GM12878 (cell line): ENCODE data around the gene ABCA4. TPM values are rescaled to one million over a fixed set of nuclear protein-coding genes. Genes with fewer than 3 reads are reported as not detected.

Experiments used
- ATAC-seq: fragments of 200-7000 bp; cut with Tn5 transposase; 3 replicates; pipeline ENCODE4 v1.9.1; 2020; ENCODE audit warnings: mild to moderate bottlenecking, moderate library complexity
- BruUV-seq: library from RNA; stranded (reverse); fragments of 400-500 nt; replicated peaks from 2 replicates; lab custom pipeline; 2021; lab: Mats Ljungman, UMichigan
- CTCF ChIA-PET: fragments of 300-600 bp; sonication (Branson Sonifier 250); formaldehyde crosslinking; extraction: SDS; loops from one replicate; lab custom pipeline; 2021; ENCODE audit warnings: inconsistent platforms; lab: Yijun Ruan, JAX
- POLR2A ChIA-PET: fragments of 350-600 bp; formaldehyde crosslinking; extraction: SDS; loops from one replicate; lab custom pipeline; 2021; ENCODE audit warnings: inconsistent platforms; lab: Charles Lee
- RAD21 ChIA-PET: fragments of 300-600 bp; sonication (Branson Sonifier 250); formaldehyde crosslinking; loops from one replicate; lab custom pipeline; 2023; ENCODE audit warnings: antibody characterized with exemption; ENCODE audit not compliant: unreplicated experiment; lab: Charles Lee
- SMC1A ChIA-PET: fragments of 300-600 bp; sonication (Branson Sonifier 250); formaldehyde crosslinking; loops from one replicate; lab custom pipeline; 2023; ENCODE audit not compliant: unreplicated experiment, uncharacterized antibody; lab: Charles Lee
- DNase-seq: peaks from one replicate; pipeline ENCODE4 v3.0.0-alpha.2; 2011; ENCODE audit warnings: low read depth, low spot score
- FAIRE-seq: peaks from 3 replicates; lab custom pipeline; 2011; peaks lifted over from hg19 to GRCh38; lab: Jason Lieb, UNC
- H2AFZ ChIP-seq: 2 replicates; pipeline ENCODE4 v1.6.0; 2011; ENCODE audit warnings: low read depth, low read length, control low read depth; ENCODE audit not compliant: control insufficient read depth
- H3K27ac ChIP-seq: 2 replicates; pipeline ENCODE4 v1.5.1; 2011; ENCODE audit warnings: control low read depth; ENCODE audit not compliant: control insufficient read depth, insufficient read depth
- H3K27me3 ChIP-seq, 2 experiments: replicated peaks in 1 of 2; 2 replicates each; pipeline versions ENCODE4 v1.6.0 to v1.6.1; 2011; ENCODE audit warnings: low read length in 1 of 2; ENCODE audit not compliant: control insufficient read depth in 2 of 2, insufficient read depth in 2 of 2
- H3K36me3 ChIP-seq, 2 experiments: 2 replicates each; pipeline ENCODE4 v1.5.1; 2011; ENCODE audit warnings: low read length in 1 of 2; ENCODE audit not compliant: control insufficient read depth in 2 of 2, insufficient read depth in 2 of 2
- H3K4me1 ChIP-seq: 2 replicates; pipeline ENCODE4 v1.6.1; 2011; ENCODE audit warnings: mild to moderate bottlenecking, low read length, moderate library complexity, mixed read lengths; ENCODE audit not compliant: control insufficient read depth, insufficient read depth
- H3K4me2 ChIP-seq: 2 replicates; pipeline ENCODE4 v1.6.0; 2011; ENCODE audit warnings: control low read depth; ENCODE audit not compliant: control insufficient read depth, insufficient read depth
- H3K4me3 ChIP-seq: fragments of 200-600 bp; sonication (generic); 2 replicates; pipeline ENCODE4 v1.5.1; 2016
- H3K79me2 ChIP-seq: 2 replicates; pipeline ENCODE4 v1.6.0; 2011; ENCODE audit warnings: low read length; ENCODE audit not compliant: control insufficient read depth, insufficient read depth
- H3K9ac ChIP-seq: 2 replicates; pipeline ENCODE4 v1.8.0; 2011; ENCODE audit warnings: low read length, control low read depth, mixed read lengths; ENCODE audit not compliant: control insufficient read depth, insufficient read depth
- H3K9me3 ChIP-seq: replicated peaks from 3 replicates; pipeline ENCODE4 v1.5.1; 2011; ENCODE audit warnings: mild to moderate bottlenecking, low read length; ENCODE audit not compliant: control insufficient read depth, insufficient read depth
- H4K20me1 ChIP-seq: 2 replicates; pipeline ENCODE4 v1.6.0; 2011; ENCODE audit not compliant: control insufficient read depth, insufficient read depth
- CREM ChIP-seq: IDR thresholded peaks from 2 replicates; pipeline ENCODE4 v1.6.1; 2014; ENCODE audit warnings: antibody characterized with exemption, low read depth
- JUNB ChIP-seq: IDR thresholded peaks from 2 replicates; pipeline ENCODE4 v1.6.1; 2016; ENCODE audit warnings: antibody characterized with exemption, mild to moderate bottlenecking
- LARP7 ChIP-seq: fragments of 450-650 bp; IDR thresholded peaks from 2 replicates; pipeline ENCODE4 v1.6.1; 2017; ENCODE audit warnings: mild to moderate bottlenecking
- NR2C1 ChIP-seq: fragments of 450-650 bp; IDR thresholded peaks from 2 replicates; pipeline ENCODE4 v1.6.1; 2017; ENCODE audit warnings: antibody characterized with exemption, mild to moderate bottlenecking, moderate library complexity
- WGBS: methylation state at CpG from one replicate; pipeline ENCODE4 v1.1.6; 2016; ENCODE audit warnings: low lambda C conversion rate; ENCODE audit not compliant: insufficient replicate concordance, insufficient coverage; ENCODE audit errors: missing lambda C conversion rate; 5-methylcytosine and 5-hydroxymethylcytosine counted together
- in situ Hi-C: fragments of 300-500 bp; cut with MboI; formaldehyde crosslinking; loops from 9 replicates; pipeline ENCODE4 v1.14.3; 2018; ENCODE audit warnings: mixed read lengths
- intact Hi-C: fragments of 100-400 bp; cut with micrococcal nuclease; formaldehyde crosslinking; loops from one replicate; pipeline ENCODE4 v1.14.2; 2022; ENCODE audit not compliant: unreplicated experiment
- polyA plus RNA-seq, 11 experiments: library from polyadenylated mRNA; depleted of rRNA in 4 of 11; unstranded in 6 of 11; stranded (reverse) in 5 of 11; fragments of >200 nt; fragmentation: Nextera tagmentation in 4 of 11; fragmentation: Illumina TruSeq in 1 of 11; extraction: Ambion mirVana in 4 of 11; extraction: Trizol in 1 of 11; gene quantifications; 1 replicate in 1 of 11; 2 replicates in 10 of 11; pipeline versions ENCODE4 v1.2.1 to v1.2.3, GENCODE V29; 2011 to 2016; ENCODE audit warnings: inconsistent platforms in 2 of 11, missing spikeins in 2 of 11, low read depth in 1 of 11
- total RNA-seq, 4 experiments: library from RNA; depleted of rRNA in 3 of 4; stranded (reverse); fragments of >200 nt in 3 of 4; fragmentation: Illumina TruSeq in 1 of 4; extraction: Trizol in 1 of 4; gene quantifications; 2 replicates each; pipeline versions ENCODE4 v1.2.1 to v1.2.3, GENCODE V29; 2013 to 2021
- TF ChIP-seq, protein P1 (sequence below): IDR thresholded peaks from 2 replicates; pipeline ENCODE4 v1.6.1; 2011; ENCODE audit warnings: low read depth, mild to moderate bottlenecking, low read length, moderate library complexity, borderline replicate concordance; ENCODE audit errors: extremely low read depth
- TF ChIP-seq, protein P2 (sequence below): fragments of 450-650 bp; IDR thresholded peaks from 2 replicates; pipeline ENCODE4 v1.6.1; 2018; ENCODE audit warnings: mild to moderate bottlenecking, low read depth, moderate library complexity; ENCODE audit not compliant: partially characterized antibody

Gene ABCA4
- total and polyA plus RNA-seq, 10 of the 15 experiments (the other 5 are each of a cell fraction or from before 2014, with no cell fraction given), result 0.03 to 0.28 (median 0.11) TPM; not detected in 3

DNA sequence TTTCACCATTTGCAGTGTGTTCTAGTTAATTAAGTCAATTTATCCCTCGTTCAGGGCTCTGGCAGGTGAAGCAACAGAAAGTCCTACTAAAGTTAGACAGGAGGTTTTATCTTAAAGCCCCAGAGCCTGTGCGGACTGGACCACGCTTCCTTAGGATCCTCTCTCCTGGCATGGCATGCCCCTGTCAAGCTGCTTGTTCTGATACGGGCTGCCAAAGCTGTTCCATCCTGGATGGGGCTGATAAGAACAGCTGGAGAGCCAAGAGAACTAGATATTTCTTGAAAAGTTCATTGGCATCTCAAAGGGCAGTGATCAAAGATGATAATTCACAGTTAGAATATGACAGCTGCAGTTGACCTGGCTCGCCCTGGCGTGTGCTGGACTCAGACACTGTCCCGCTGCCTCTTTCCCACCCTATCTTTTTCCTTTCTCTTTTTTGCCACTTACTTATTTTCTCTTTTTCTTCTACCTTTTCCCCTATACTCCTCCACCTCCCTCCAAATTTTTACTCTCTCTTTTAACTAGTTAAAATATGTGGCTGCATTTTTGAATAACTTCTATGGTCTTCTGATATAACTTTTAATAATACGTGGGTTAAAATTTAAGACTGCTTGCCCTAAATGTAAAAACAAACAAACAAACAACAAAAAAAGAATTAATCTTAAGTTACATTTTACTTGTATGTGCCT, 96.7 kb downstream of the ABCA4 start:
- Histone ChIP-seq H3K9ac (no peak overlapping the region), H2AFZ (no peak overlapping the region), H3K4me2 (no peak overlapping the region), H3K79me2 (no peaks in the 10 kb centered on the region), H3K36me3 (no peaks in the 10 kb centered on the region), H3K27me3 (peaks cover 0 to 1% of the 10 kb centered on the region in 2 experiments; a peak in 2 of 4 replicates), H3K4me3 (no peak overlapping the region), H4K20me1 (no peaks in the 10 kb centered on the region), H3K4me1 (no peaks in the 10 kb centered on the region), H3K9me3 (no peaks in the 10 kb centered on the region), H3K27ac (no peak overlapping the region)
- ChIA-PET RAD21 (interaction anchor here (3.4 kb wide), 1 partner anchor 311 kb away, joined by 48 read pairs; no protein-coding TSS in a partner anchor), SMC1A (interaction anchor here (1.1 to 1.4 kb wide), 2 partner anchors 11 to 38 kb away, joined by 3 to 4 read pairs; no protein-coding TSS in a partner anchor), CTCF (interaction anchor here (3.3 to 10.4 kb wide), 2 partner anchors 14 to 311 kb away, joined by 17 to 152 read pairs; no protein-coding TSS in a partner anchor), POLR2A (no interaction called here)
- no peak for DNase-seq
- in situ Hi-C loops (no loop called here), intact Hi-C loops (no loop called here)
- TF ChIP-seq NR2C1 (no peak), JUNB (no peak), LARP7 (no peak), CREM (no peak)
- TF ChIP-seq, protein P1, sequence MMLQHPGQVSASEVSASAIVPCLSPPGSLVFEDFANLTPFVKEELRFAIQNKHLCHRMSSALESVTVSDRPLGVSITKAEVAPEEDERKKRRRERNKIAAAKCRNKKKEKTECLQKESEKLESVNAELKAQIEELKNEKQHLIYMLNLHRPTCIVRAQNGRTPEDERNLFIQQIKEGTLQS, result no peak
- TF ChIP-seq, protein P2, sequence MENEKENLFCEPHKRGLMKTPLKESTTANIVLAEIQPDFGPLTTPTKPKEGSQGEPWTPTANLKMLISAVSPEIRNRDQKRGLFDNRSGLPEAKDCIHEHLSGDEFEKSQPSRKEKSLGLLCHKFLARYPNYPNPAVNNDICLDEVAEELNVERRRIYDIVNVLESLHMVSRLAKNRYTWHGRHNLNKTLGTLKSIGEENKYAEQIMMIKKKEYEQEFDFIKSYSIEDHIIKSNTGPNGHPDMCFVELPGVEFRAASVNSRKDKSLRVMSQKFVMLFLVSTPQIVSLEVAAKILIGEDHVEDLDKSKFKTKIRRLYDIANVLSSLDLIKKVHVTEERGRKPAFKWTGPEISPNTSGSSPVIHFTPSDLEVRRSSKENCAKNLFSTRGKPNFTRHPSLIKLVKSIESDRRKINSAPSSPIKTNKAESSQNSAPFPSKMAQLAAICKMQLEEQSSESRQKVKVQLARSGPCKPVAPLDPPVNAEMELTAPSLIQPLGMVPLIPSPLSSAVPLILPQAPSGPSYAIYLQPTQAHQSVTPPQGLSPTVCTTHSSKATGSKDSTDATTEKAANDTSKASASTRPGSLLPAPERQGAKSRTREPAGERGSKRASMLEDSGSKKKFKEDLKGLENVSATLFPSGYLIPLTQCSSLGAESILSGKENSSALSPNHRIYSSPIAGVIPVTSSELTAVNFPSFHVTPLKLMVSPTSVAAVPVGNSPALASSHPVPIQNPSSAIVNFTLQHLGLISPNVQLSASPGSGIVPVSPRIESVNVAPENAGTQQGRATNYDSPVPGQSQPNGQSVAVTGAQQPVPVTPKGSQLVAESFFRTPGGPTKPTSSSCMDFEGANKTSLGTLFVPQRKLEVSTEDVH, result no peak
- ATAC-seq, result no peak
- WGBS, result 49% methylated on average over 8 of the region's 8 CpGs
- no TSS peak for BruUV-seq
- FAIRE-seq, result no peak
